ENCODE results near the gene COL5A1.

Gene COL5A1

GRCh38 chr9:134617246-134617645 lies 24.4 kb upstream of the COL5A1 start:
- no peak for TF ChIP-seq FOXP2 (optimal IDR thresholded peaks at IDR 0.05; ENCODE audit: borderline replicate concordance, extremely low read depth, extremely low read length, insufficient read depth)
- TF ChIP-seq REST (IDR thresholded peaks at IDR 0.05; ENCODE audit: insufficient read depth in 1 of 2, low read depth in 2 of 2, low read length in 2 of 2), result no peak
- TF ChIP-seq TAF1 (IDR thresholded peaks at IDR 0.05; ENCODE audit: borderline replicate concordance, insufficient read depth, low read length), result no peak
- TF ChIP-seq POLR2AphosphoS5 (IDR thresholded peaks at IDR 0.05; ENCODE audit: low read depth, low read length), result no peak
- no peak for TF ChIP-seq SIN3A (IDR thresholded peaks at IDR 0.05; ENCODE audit: borderline replicate concordance, insufficient read depth, low read length)

GRCh38 chr9:134617836-134618162 lies 23.8 kb upstream of the COL5A1 start:
- TF ChIP-seq POLR2AphosphoS5 (IDR thresholded peaks at IDR 0.05; ENCODE audit: low read depth, low read length) (no peak), FOXP2 (optimal IDR thresholded peaks at IDR 0.05; ENCODE audit: borderline replicate concordance, extremely low read depth, extremely low read length, insufficient read depth) (no peak), REST (IDR thresholded peaks at IDR 0.05; ENCODE audit: insufficient read depth in 1 of 2, low read depth in 2 of 2, low read length in 2 of 2) (no peak), TAF1 (IDR thresholded peaks at IDR 0.05; ENCODE audit: borderline replicate concordance, insufficient read depth, low read length) (no peak), SIN3A (IDR thresholded peaks at IDR 0.05; ENCODE audit: borderline replicate concordance, insufficient read depth, low read length) (no peak)

GRCh38 chr9:134618163-134618832 lies 23.3 kb upstream of the COL5A1 start:
- TF ChIP-seq SIN3A (IDR thresholded peaks at IDR 0.05; ENCODE audit: borderline replicate concordance, insufficient read depth, low read length) (no peak), FOXP2 (optimal IDR thresholded peaks at IDR 0.05; ENCODE audit: borderline replicate concordance, extremely low read depth, extremely low read length, insufficient read depth) (no peak), REST (IDR thresholded peaks at IDR 0.05; ENCODE audit: insufficient read depth in 1 of 2, low read depth in 2 of 2, low read length in 2 of 2) (no peak), POLR2AphosphoS5 (IDR thresholded peaks at IDR 0.05; ENCODE audit: low read depth, low read length) (no peak), TAF1 (IDR thresholded peaks at IDR 0.05; ENCODE audit: borderline replicate concordance, insufficient read depth, low read length) (no peak)

GRCh38 chr9:134618833-134619447 lies 22.7 kb upstream of the COL5A1 start:
- TF ChIP-seq FOXP2 (optimal IDR thresholded peaks at IDR 0.05; ENCODE audit: borderline replicate concordance, extremely low read depth, extremely low read length, insufficient read depth), result no peak
- TF ChIP-seq REST (IDR thresholded peaks at IDR 0.05; ENCODE audit: insufficient read depth in 1 of 2, low read depth in 2 of 2, low read length in 2 of 2), result no peak
- no peak for TF ChIP-seq SIN3A (IDR thresholded peaks at IDR 0.05; ENCODE audit: borderline replicate concordance, insufficient read depth, low read length)
- TF ChIP-seq POLR2AphosphoS5 (IDR thresholded peaks at IDR 0.05; ENCODE audit: low read depth, low read length), result no peak
- no peak for TF ChIP-seq TAF1 (IDR thresholded peaks at IDR 0.05; ENCODE audit: borderline replicate concordance, insufficient read depth, low read length)

Data from PFSK-1 (cell line).